Measurements from ENCODE around the gene LMTK2.

LMTK2 gene

DNA sequence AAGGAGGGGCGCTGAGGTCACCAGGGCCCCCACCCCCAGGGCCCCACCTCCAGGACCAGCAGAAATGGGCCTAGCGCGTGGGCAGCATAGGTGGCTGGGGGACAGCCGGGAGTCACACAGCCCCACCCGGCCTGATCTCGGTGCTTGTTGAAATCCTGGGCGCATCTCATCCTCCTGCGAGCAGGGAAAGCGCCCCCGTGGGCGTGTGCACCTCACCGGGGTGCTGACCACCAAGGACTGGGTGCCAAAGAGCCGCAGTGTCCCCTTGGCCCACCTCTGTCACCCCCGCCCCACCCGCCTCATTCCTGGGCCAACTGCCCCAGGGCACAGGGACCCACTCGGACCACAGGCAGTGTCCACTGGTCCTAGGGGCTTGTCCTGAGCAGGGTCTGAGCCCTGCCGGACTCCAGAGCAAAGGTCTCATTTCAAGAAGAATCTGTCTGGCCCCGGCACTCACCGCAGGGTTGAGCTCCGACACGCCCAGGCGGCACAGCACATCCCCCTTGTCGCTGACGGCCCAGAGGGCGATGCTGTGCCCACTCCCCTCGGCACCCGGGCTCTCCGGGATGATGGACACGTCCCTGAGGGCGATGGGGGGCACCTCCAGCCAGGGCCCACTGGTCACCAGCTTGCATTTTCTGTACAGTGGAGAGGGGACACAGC is 116.0 kb downstream of the LMTK2 start:
- no peak for DNase-seq

DNA sequence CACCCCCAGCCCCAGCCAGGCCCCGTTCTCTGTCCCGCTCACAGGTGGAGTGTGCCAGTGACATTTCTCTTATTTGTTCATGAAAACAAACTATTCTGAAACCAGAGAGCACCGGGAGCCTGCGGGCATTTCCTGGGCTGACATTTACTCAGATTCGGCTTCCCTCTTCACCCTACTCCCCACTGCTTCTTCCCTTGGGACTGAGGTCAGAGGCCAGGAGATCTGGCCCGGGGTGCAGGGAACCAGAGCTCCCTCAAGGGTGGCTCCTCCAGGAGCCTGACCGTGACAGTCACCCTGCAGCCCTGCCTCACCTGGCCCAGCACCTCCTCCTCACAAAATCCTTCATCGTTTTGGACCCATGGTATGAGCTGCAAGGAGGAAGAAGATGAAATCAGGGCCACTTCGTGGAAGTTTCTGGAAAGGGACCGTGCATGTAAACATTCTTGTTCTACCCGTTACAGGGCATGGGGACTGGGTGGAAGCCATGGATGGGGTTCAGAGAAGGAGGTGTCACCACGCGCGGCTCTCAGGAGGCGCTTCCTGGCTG is 116.8 kb downstream of the LMTK2 start:
- no peak for DNase-seq

DNA sequence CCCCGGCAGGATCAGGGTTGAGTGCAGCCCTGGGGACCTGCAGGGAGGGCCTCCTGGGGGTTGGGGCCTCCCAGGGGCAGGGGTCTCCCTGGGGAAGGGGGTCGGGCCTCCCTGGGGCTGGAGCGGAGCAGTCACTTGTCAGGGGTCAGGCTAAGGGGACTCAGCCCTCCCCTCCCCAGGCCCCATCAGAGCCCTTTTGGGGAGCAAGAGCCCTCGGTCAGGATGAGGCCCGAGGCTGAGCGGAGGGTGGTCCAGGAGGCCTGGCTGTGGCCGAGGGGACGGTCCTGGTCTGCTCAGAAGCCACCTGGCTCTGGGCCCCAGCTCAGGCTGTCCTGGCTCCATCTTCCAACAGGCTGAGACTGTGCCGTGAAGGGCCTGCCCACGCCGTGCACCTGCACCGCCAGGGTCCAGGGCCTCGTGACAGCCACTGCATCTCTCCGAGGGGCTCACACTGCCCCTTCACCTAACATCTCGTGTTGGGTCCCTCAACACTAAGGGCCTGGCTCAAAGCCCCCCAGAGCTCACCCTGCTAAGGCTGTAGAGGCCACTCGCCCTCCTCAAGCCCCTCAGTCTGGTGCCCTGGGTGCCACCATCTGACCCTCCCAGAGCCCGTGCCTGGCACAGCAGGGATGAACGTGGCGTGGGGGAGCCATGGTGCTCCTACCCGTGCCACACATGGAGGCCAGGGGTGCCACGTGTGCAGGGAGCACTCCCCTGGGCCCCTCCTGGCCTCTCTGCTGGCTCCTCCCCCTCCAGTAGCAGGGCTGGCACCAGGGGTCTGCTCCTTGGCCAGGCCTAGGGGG is 117.4 kb downstream of the LMTK2 start:
- DNase-seq: no peak

DNA sequence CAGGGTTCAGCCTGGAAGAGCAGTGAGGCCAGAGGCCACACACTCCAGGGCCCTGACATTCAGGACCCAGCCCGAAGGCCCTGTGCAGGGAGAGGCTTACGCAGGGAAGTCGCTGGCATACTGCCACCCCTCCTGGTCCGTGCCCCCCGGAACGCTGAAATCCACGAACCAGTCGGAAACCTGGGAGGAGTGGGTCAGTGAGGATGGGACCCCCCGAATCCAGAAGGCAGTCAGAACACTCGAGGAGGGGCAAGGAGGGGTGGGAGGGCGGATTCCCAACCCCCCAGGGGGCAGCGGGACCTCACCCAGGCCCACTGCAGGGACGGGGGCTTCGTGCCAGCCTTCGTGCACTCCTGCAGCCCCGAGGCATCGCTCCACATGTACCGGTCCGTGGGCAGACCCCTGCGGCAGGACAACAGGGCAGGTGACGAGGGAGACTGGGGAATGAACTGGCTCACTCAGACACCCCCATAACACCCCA is 118.1 kb downstream of the LMTK2 start:
- no peak for DNase-seq

DNA sequence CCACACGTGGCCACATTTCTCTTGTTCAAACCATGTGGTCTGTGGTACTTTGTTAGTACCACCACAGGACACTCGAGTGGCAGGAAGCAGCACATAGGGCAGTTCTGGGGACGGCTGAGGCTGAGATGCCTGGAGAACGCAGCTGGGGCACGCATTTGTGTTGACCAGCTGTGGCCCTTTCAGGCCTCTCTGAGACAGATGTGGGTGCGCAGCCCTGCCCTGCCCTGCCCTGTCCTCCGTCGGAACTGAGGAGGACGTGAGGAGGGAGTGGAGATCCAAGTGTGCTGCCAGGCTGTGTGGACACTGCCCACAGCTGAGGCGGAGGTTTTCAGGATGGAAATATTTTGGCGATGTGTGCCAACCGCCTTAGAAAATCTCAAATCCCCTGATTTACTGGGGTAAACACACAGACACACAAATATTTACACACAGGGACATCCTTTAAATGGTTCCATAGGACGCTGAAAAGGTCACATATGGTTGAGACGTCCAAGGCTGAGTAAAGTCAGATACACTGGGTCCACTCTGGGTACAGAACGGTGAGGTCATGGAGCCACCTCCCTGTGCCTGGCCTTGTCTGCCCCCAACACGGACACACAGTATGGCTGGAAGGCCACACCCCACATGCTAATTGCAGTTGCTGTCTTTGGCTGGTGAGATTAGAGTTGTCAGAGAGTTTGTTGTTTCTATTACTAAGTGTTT is 119.4 kb downstream of the LMTK2 start:
- DNase-seq: no peak

DNA sequence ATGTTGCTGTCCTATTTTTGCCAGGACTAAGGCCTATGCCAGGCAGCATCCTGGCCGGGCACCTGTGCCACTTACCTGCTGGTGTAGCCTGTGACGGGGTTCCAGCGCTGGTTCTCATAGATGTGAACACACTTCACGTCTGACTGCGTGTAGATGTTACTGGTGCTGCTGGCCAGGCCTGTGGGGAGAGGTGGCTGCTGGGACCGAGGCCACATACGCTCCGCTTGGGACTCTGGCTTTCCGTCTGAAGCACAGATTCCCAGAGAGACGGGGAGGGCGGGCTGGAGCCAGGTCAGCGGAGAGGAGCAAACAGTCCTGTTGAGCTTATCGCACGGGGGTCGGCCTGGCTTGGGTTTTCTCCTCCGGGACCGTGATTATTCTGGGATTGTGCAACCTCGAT is 121.3 kb downstream of the LMTK2 start:
- no peak for DNase-seq

DNA sequence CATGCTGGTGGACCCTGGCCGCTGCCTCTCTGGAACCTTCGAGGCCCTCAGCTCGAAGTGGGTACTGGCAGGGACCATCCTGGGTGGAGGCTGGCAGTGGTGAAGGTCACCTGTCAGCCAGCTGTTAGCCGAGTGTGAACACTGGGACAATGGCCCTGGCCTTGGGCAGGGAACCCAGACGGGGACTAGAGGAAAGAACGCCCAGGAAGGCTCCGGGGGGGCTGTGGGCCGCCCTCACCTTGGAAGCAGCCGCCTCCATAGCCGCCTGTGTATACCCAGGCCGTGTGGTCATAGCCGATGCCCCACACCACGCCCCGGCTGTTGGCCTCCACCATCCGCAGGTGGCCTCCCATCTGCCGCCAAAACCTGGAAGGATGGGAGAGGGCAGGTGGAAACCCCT is 122.1 kb downstream of the LMTK2 start:
- no peak for DNase-seq

DNA sequence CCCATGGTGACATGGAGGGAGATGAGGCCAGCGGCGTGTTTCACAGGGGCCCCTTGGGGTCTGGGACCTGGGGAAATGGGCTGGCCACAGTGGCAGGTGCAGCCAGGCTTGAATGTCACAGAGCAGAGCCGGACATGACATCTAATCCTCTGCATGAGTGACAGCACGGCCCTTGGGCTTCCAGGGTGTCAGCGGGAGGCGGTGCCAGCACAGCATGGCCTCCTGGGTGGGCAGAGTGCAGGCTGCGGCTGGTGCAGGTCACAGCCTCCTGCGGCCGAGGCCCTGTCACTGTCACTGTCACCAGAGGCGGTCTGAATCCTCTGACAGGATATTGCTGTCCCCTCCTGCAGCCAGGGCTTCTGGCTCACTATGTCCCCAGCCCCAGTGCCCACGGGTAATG is 122.8 kb downstream of the LMTK2 start:
- no peak for DNase-seq

DNA sequence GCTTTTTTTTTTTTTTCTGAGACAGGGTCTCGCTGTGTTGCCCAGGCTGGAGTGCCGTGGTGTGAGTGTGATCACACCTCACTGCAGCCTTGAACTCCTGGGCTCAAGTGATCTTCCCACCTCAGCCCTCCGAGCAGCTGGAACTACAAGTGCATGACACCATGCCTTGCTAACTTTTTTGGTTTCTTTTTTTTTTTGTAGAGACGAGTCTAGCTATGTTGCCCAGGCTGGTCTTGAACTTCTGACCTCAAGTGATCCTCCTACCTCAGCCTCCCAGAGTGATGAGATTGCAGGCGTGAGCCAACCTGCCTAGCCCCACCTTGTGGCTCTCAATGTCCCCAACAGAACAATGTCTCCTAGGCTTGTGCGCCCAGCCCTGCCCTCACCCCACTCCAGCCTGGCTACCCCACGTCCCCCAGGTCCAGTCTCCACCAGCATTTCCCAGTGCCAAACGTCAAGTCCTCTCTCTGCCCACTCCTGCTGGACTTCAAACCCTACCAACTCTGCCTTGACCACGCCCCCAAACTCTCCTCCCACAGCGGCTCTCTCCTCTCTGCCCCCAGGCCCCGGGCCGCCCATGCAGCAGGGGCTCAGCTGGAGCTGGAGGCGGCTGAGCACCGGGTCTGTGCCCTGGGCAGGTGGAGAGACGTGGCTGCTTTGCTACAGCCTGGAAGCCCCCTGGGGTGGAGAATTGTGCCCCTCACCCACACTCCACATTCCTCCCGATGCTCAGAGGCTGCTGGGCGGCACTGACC is 123.5 kb downstream of the LMTK2 start:
- DNase-seq: no peak

DNA sequence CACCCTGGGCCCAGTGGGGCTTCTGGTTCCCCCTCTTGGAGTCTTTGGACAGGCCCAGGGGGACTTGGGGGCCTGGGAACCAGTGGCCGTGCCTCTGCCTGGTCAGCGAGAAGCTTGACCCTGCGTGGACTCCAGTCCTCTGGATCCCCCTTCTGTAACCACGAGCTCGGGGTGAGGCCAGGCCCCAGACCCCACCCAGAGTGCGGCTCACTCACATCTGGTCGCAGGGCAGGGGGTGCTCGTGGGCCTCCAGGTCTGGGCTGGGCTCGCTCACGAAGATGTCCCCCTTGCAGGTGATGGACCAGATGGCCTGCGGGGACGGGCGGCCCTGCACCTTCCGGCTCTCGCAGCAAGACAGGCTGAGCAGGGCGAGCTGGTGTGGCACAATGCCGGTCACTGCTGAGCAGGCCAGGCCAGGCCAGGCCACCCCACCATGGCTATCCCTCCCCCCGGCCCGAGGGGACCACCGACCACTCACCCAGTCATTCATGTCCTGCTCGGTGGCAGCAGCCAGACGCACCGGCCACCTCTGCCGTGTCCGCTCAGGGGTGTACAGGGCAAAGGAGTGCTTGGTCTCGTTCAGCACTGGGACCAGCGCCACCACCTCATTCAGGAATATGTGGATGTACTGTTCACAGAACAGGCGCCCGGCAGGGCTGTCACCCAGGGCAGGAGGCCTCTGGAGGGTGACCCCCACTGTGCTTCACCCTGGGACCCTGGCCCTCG is 124.2 kb downstream of the LMTK2 start:
- no peak for DNase-seq

DNA sequence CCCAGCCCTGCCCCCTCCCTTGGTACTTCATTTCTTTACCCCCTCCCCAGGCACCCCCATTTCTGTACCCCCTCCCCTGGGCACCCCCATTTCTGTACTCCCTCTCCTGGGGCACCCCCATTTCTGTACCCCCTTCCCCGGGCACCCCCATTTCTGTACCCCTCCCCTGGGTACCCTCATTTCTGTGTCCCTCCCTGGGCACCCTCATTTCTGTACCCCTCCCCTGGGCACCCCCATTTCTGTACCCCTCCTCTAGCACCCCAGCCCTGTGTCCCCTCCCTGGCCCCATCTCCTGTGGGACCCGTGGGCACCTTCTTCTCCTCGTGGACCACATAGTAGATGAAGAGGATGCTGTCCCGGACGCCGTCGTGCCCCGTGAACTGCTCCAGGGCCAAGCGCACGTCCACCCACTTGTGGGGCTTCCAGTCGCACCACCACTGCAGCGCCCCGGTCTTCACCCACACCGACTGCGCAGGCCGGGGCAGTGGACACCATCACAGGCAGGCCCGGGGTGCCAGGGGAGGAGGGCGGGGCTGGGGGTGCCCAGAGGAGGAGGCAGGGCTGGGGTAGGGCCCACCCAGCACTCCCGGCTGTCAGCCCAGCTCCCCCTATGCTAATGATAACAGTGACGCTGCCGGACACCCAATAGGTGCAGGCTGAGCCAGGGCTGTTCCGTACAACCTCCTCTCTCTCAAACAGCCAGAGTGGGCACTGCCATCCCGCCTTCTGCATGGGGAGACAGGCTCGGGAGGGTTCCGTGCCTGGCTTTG is 125.0 kb downstream of the LMTK2 start:
- no peak for DNase-seq

DNA sequence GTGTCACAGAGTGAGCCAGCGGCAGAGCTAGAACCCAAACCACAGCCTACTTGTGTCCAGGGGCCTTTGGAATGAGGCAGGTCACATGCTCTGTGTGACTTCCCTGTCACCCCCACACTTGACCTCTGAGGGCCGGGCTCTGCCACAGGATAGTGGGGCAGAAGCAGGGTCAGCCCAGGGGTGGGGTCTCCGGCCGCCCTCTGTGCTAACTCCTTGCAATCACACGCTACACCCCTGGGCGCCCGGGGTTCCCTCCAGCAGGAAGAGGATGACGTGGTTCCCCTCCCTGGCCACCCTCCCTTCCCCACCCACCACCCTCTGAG is 125.6 kb downstream of the LMTK2 start:
- no peak for DNase-seq

DNA sequence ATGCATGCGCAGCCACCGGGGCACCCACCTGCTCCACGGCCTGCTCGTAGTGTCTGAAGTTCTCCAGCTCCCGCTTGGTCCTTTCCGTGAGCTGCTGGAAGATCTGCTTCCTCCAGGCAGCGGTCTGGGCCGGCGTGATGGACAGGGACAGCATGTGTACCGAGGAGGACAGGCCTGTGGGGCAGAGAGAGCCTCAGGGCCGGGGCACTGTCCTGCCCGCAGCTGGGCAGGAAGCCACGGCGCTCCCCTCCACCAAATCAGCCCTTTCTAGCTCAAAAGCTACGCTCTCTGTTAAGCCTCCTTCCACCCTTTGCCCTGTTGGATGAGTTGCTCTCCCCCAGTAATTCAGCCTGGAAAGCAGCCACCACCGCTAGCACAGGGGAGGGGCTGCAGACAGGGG is 126.1 kb downstream of the LMTK2 start:
- DNase-seq: no peak

DNA sequence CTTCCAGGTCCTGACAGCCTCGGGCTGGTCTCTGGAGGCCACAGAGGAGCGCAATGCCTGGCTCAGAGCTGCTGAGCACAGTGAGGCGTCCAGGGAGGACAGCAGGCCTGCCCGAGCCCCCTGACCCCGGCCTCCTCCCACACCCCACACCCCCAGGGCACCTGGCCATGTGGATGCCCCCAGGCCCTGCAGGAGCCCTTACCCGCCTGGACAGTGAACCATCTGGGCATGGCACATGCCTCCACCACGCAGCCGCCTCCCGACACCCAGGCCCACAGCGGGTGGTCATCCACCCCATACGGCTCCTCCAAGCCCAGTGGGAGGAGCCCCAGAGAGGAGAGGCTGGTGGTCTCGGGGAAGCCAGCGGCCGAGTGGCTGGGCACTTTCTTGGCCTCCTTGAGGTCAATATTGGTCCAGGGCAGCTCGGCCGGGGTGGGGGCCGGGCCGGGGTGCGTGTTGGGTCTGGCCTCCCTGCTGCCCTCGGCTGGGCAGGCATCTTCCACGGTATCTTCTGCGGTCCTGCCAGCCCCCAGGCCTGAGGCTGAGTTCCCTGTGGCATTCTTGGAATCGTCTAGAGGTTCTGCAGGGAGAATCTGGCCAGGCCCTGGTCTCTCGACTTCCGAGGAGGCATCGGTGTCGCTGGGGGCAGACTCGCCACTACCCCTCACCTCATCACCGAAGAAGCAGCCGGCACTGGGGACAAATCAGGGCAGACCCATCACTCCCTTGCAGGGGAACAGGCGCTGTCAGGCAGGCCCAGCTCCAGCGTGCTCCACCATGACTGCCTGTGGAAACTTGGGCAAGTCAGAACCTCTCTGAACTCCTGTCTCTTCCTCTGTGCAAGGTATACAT is 126.8 kb downstream of the LMTK2 start:
- no peak for DNase-seq

DNA sequence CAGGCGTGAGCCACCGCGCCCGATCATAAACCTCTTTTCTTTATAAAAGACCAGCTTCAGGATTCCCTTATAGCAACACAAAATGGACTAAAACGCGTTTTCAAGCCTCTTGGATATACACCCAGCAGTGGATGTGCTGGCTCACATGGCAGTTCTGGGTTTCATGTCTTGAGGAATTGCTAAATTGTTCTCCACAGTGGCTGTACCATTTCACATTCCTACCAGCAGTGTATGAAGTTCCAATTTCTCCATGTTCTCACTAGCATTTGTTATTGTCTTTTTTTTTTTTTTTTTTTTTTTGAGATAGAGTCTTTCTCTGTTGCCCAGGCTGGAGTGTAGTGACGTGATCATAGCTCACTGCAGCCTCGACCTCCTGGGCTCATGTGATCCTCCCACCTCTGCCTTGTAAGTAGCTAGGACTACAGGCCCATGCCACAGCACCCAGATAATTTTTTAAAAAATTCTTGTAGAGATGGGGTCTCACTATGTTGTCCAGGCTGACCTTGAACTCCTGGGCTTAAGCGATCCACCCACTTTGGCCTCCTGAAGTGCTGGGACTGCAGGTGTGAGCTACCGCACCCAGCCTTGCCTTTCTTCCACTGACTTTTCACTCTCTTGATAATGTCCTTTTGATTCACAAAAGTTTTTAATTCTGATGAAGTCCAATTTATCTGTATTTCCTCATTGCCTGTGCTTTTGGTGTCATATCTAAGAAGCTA is 127.9 kb downstream of the LMTK2 start:
- DNase-seq: no peak

DNA sequence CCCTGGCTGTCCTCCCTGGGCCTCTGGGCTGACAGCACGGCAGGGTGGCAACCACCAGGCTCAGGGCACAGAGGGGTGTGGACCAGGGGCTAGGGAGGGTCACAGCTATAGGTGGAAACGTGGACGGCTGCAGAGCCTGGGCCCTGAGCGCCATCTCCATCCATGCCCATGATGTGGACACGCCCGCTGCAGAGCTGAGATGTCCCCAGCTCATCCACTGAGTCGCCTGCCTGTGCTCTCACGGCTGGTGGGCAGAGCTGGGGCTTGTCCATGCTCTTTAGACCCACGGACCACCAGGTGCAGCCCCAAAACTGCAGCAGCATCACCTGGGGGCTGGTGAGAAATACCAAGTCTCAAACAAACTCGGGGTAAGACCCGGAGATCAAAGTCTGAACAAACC is 129.2 kb downstream of the LMTK2 start:
- no peak for DNase-seq

DNA sequence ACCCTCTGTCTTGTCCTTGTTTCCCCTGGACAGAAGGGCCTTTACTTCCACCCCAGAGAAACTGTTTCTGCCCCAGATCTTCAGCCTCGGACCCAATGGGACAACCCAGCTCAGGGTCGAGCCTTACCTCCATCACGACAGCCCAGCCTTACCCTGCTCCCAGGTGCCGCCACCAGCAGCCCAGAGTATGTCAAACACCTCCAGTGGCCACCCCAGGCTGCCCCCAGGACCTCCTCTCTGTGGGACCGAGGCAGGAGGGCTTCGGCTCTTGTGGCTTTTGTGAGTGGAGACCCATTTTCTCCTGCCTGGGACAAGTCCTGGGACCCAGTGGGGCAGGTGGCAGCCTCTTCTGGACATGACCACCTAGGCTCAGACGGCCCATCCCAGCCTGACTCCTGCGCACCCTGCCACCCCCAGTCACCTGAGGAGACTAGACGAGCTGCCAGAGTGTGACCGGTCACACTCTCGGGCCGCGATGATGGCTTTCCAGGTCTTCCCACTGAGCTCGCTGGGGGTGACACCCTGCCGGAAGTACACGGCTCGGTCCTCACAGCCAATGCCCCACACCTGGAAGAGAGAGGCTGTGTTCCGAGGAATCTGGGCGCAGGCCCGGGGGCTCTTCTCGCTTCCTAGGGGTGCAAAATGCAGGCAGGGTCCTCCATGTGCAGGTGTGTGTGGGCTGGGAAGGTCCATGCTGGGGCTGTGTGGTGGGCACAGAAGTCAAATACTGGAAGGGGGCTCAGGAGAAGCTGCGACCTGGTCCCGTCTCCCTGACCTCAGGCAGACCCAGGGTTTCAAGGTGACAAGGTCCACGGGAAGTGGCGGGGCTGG is 129.9 kb downstream of the LMTK2 start:
- DNase-seq: no peak

DNA sequence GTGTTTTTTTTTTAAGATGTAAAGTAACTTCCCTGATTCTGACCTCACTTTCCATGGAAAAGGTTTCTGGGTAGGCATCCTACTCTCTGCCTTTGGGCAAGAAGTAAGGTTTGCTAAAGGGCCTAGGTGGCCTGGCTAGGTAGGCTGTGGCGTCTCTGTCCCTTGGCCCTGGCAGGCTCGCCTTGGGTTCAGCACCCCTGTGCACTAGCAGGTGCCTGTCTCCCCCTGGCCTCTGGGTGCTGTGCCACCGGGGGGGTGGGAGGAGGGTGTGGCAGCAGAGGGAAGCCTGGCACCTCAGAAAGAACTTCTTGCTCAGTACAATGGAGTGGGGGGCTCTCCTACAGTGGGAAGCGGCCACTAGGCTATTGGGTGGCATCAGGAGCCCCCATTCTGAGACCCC is 131.4 kb downstream of the LMTK2 start:
- DNase-seq: no peak

DNA sequence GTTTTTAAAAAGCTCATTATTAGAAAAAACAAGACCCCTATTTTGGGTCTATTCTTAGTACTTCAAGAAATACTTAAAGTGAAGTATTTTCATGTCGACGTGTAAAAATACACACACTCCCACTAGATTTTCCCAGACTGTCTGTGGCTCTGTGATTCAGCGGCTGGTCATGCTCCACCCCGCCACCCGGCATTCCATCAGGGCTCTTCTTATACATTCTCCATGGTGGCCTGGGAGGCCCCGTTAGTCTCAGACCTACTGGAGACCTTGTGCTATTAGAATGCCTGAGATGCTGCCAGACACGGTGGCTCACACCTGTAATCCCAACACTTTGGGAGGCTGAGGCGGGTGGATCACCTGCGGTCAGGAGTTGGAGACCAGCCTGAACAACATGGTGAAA is 132.3 kb downstream of the LMTK2 start:
- no peak for DNase-seq
